Caco-2 (cell line): ENCODE data around the gene PSKH1. TPM values are rescaled to one million over a fixed set of nuclear protein-coding genes. Genes with fewer than 3 reads are reported as not detected.

ENCODE experiments used
- BruUV-seq: library from RNA; stranded (reverse); fragments of 400-500 nt; replicated peaks from 2 replicates; lab custom pipeline; 2021; lab: Mats Ljungman, UMichigan
- CTCF ChIA-PET: fragments of 300-600 bp; sonication (Branson Sonifier 250); formaldehyde crosslinking; loops from one replicate; lab custom pipeline; 2022; ENCODE audit warnings: antibody characterized with exemption; lab: Charles Lee
- POLR2A ChIA-PET: fragments of 300-600 bp; sonication (Branson Sonifier 250); formaldehyde crosslinking; loops from one replicate; lab custom pipeline; 2022; ENCODE audit warnings: antibody characterized with exemption; lab: Charles Lee
- DNase-seq, 2 experiments: peaks; one replicate each; pipeline versions ENCODE4 v3.0.0 to v3.0.0-alpha.2; 2020 to 2022
- H3K27me3 ChIP-seq: replicated peaks from 2 replicates; pipeline ENCODE4 v1.6.0; 2011; ENCODE audit warnings: low read length; ENCODE audit not compliant: control insufficient read depth, insufficient read depth
- H3K36me3 ChIP-seq: 2 replicates; pipeline ENCODE4 v1.5.1; 2011; ENCODE audit warnings: low read length; ENCODE audit not compliant: control insufficient read depth, insufficient read depth
- H3K4me1 ChIP-seq: fragments of 250-450 bp; sonication (Bioruptor Pico); 2 replicates; pipeline ENCODE4 v1.5.1; 2020; ENCODE audit warnings: mild to moderate bottlenecking
- H3K4me3 ChIP-seq: 2 replicates; pipeline ENCODE4 v1.5.1; 2011; ENCODE audit warnings: low read depth, mild to moderate bottlenecking, control low read depth, low read length
- H3K9me3 ChIP-seq: fragments of 250-450 bp; sonication (Bioruptor Pico); 2 replicates; pipeline ENCODE4 v1.5.1; 2020; ENCODE audit warnings: mild to moderate bottlenecking, moderate library complexity
- H3K27ac Mint-ChIP-seq: one replicate; pipeline ENCODE4 v1.8.0; 2022; ENCODE audit warnings: mixed read lengths; ENCODE audit not compliant: unreplicated experiment
- H3K27me3 Mint-ChIP-seq: one replicate; pipeline ENCODE4 v1.8.0; 2022; ENCODE audit warnings: mixed read lengths; ENCODE audit not compliant: insufficient read depth, unreplicated experiment
- H3K36me3 Mint-ChIP-seq: one replicate; pipeline ENCODE4 v1.8.0; 2022; ENCODE audit warnings: mild to moderate bottlenecking, mixed read lengths; ENCODE audit not compliant: insufficient read depth, unreplicated experiment
- H3K4me1 Mint-ChIP-seq: one replicate; pipeline ENCODE4 v1.8.0; 2022; ENCODE audit warnings: low read depth, mixed read lengths; ENCODE audit not compliant: unreplicated experiment
- H3K4me3 Mint-ChIP-seq: one replicate; pipeline ENCODE4 v1.8.0; 2022; ENCODE audit warnings: mild to moderate bottlenecking, moderate library complexity, mixed read lengths; ENCODE audit not compliant: unreplicated experiment
- H3K9me3 Mint-ChIP-seq: one replicate; pipeline ENCODE4 v1.8.0; 2022; ENCODE audit warnings: mixed read lengths; ENCODE audit not compliant: unreplicated experiment
- intact Hi-C: fragments of 100-400 bp; cut with micrococcal nuclease; formaldehyde crosslinking; loops from one replicate; pipeline ENCODE4 v1.10.0; 2022; ENCODE audit not compliant: unreplicated experiment
- total RNA-seq: library from RNA; stranded (reverse); gene quantifications from 2 replicates; pipeline ENCODE4 v1.2.3, GENCODE V29; 2022
- TF ChIP-seq, protein P1 (sequence below), 2 experiments: fragments of 200-600 bp in 1 of 2; IDR thresholded peaks; 1 replicate in 1 of 2; 2 replicates in 1 of 2; pipeline versions ENCODE4 v1.5.1 to v1.8.0; 2011 to 2022; ENCODE audit warnings: antibody characterized with exemption in 1 of 2, control low read depth in 1 of 2, inconsistent platforms in 1 of 2, low read depth in 1 of 2, low read length in 1 of 2, mild to moderate bottlenecking in 1 of 2, moderate library complexity in 1 of 2; ENCODE audit not compliant: insufficient read depth in 1 of 2, severe bottlenecking in 1 of 2, unreplicated experiment in 1 of 2

The PSKH1 gene
- total RNA-seq, 1 experiment from 2014 or later: 41.3 TPM

DNA sequence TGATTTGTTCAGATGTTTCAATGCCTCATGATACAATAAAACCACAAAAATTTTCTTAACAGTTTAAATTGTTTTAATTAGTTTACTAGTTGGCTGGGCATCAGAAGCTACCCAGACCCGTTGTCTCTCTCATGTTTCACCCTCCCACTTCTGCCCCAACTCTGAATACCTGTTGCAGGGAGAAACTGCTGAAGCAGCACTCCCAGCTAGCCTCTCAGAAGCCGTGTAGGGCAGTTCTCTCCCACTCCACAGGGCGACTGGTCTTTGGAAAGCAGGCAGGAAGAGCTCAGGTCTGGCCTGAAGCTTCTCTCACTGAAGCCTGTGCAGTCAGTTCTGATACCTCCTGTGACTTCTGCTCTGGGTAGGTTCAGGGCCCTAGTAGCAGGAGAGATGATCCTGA, 21.8 kb upstream of the PSKH1 start:
- POLR2A ChIA-PET: no interaction called here
- H3K27me3 ChIP-seq: no peaks in the 10 kb centered on the region
- H3K4me1 ChIP-seq: peaks cover 7% of the 10 kb centered on the region; the same call in 1 of the 2 replicates
- Mint-ChIP-seq H3K27ac (no peak overlapping the region), H3K4me3 (no peak overlapping the region), H3K4me1 (peaks cover 20% of the 10 kb centered on the region), H3K27me3 (no peaks in the 10 kb centered on the region), H3K9me3 (no peaks in the 10 kb centered on the region), H3K36me3 (peaks cover 80% of the 10 kb centered on the region)
- DNase-seq: no peak
- peaks cover 13% of the 10 kb centered on the region for H3K36me3 ChIP-seq
- intact Hi-C loops: no loop called here
- TF ChIP-seq, protein P1, sequence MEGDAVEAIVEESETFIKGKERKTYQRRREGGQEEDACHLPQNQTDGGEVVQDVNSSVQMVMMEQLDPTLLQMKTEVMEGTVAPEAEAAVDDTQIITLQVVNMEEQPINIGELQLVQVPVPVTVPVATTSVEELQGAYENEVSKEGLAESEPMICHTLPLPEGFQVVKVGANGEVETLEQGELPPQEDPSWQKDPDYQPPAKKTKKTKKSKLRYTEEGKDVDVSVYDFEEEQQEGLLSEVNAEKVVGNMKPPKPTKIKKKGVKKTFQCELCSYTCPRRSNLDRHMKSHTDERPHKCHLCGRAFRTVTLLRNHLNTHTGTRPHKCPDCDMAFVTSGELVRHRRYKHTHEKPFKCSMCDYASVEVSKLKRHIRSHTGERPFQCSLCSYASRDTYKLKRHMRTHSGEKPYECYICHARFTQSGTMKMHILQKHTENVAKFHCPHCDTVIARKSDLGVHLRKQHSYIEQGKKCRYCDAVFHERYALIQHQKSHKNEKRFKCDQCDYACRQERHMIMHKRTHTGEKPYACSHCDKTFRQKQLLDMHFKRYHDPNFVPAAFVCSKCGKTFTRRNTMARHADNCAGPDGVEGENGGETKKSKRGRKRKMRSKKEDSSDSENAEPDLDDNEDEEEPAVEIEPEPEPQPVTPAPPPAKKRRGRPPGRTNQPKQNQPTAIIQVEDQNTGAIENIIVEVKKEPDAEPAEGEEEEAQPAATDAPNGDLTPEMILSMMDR (IDR thresholded peaks at IDR 0.05; ENCODE audit: insufficient read depth in 1 of 2, low read depth in 1 of 2, low read length in 1 of 2, severe bottlenecking in 1 of 2, unreplicated experiment in 1 of 2): no peak
- no peaks in the 10 kb centered on the region for H3K9me3 ChIP-seq
- CTCF ChIA-PET: interaction anchor here (1.4 kb wide), 1 partner anchor 54 kb away, joined by 6 read pairs; no protein-coding TSS in a partner anchor
- no TSS peak for BruUV-seq
- no peak overlapping the region for H3K4me3 ChIP-seq

DNA sequence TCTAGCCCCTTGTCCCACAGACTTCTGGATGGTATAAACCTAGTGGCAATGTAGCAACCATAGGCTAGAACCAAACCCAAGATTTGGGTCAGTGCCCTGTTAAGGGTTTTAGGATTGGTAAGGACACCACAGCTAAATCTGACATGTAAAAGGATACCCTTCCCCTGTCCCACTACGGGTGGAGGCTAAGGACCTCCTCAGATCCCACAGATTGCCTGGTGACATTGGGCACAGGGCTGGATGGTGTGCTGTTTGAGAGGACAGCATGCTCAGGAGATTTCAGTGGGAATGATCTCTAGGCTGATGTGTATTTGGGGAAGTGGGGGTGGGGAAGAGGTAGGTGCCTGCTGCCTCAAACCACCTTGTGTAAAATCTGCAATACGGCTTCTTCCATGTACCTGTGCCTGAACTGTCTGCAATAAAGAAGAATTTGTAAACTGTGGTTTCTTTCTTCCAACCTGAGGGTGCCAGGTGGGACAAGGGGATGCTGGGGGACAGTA, 20.9 kb upstream of the PSKH1 start:
- Mint-ChIP-seq H3K9me3 (no peaks in the 10 kb centered on the region), H3K4me1 (peaks cover 20% of the 10 kb centered on the region), H3K27ac (peak overlapping the region; percentile 87), H3K4me3 (peak overlapping the region; percentile 90), H3K27me3 (no peaks in the 10 kb centered on the region), H3K36me3 (peaks cover 77% of the 10 kb centered on the region)
- intact Hi-C loops: loop anchor here (2.0 kb wide), 2 partner anchors 25 to 55 kb away; partner anchors contain the start of genes CENPT and NUTF2
- Histone ChIP-seq H3K9me3 (no peaks in the 10 kb centered on the region), H3K4me1 (peaks cover 7% of the 10 kb centered on the region; the same call in 1 of the 2 replicates), H3K4me3 (peak overlapping the region; percentile 93; the same call in 1 of the 2 replicates), H3K27me3 (no peaks in the 10 kb centered on the region), H3K36me3 (peaks cover 15% of the 10 kb centered on the region)
- no peak for DNase-seq
- CTCF ChIA-PET: interaction anchor here (1.4 kb wide), 1 partner anchor 55 kb away, joined by 6 read pairs; no protein-coding TSS in a partner anchor
- TF ChIP-seq, protein P1 (IDR thresholded peaks at IDR 0.05; ENCODE audit: insufficient read depth in 1 of 2, low read depth in 1 of 2, low read length in 1 of 2, severe bottlenecking in 1 of 2, unreplicated experiment in 1 of 2): no peak
- POLR2A ChIA-PET: no interaction called here
- BruUV-seq: no TSS peak

DNA sequence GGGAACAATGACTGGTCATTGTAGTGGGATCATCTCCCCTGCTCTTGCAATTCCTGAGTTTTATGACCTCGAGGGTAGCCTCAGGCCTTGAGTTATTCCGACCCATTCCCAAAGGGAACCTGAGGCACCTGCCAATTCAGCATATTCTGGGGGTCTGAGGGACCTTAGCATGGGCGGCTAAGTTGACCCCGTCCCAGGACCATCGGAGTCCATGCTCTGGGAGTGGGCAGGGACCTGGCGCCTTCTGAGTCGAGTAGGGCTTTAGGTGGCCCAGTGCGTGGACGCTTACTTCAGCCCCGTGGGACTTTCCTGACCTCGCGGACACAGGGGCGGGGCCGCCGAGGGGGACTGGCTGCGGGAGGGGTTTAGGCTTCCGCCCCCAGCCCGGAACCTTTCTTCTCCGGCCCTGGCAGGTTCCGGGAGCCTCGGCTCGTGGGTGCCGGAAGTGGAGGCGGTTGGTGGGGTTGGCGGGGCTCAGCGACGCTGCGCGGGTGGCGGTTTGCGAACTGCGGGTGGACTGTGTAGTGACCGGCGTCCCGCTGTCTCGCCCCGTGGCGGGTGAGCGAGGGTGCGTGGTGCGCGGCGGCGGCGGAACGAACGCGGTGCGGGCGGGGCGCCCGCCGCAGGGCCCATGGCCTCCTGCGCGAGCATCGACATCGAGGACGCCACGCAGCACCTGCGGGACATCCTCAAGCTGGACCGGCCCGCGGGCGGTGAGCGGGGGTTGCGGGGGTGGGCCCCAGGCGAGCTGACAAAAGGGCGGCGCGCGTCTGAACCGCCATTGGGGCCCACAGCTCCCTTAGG, 20.2 kb upstream of the PSKH1 start, which contains the start of gene EDC4:
Gene EDC4, plus strand, starts transcription at position 422 of the 804 bp plus-strand sequence. Its CDS starts 210 bp downstream, at position 632.
- peak within 1 kb of the TSS; percentile 90 for H3K4me3 Mint-ChIP-seq
- Histone ChIP-seq H3K36me3 (peaks cover 20% of the 10 kb centered on the region), H3K4me1 (peaks cover 7% of the 10 kb centered on the region; the same call in 1 of the 2 replicates), H3K4me3 (peak within 1 kb of the TSS; percentile 93), H3K9me3 (no peaks in the 10 kb centered on the region), H3K27me3 (no peaks in the 10 kb centered on the region)
- no peaks in the 10 kb centered on the region for H3K9me3 Mint-ChIP-seq
- CTCF ChIA-PET: interaction anchor here (0.6 to 2.0 kb wide), 5 partner anchors 11 to 66 kb away, joined by 3 to 20 read pairs (median 4); partner anchors contain the start of genes NRN1L, RANBP10 and TSNAXIP1
- BruUV-seq: no TSS peak
- intact Hi-C loops: loop anchor here (1.0 to 2.0 kb wide), 3 partner anchors 10 to 56 kb away; partner anchors contain the start of genes CENPT and NUTF2
- H3K4me1 Mint-ChIP-seq: peaks cover 20% of the 10 kb centered on the region
- DNase-seq: peak; percentile 87 to 91
- POLR2A ChIA-PET: interaction anchor here (0.7 to 1.0 kb wide), 2 partner anchors 28 to 150 kb away, joined by 3 to 4 read pairs; partner anchors contain the start of genes DDX28 and DUS2
- TF ChIP-seq, protein P1 (IDR thresholded peaks at IDR 0.05; ENCODE audit: insufficient read depth in 1 of 2, low read depth in 1 of 2, low read length in 1 of 2, severe bottlenecking in 1 of 2, unreplicated experiment in 1 of 2): no peak
- H3K36me3 Mint-ChIP-seq: peaks cover 77% of the 10 kb centered on the region
- H3K27ac Mint-ChIP-seq: peak within 1 kb of the TSS; percentile 87
- no peaks in the 10 kb centered on the region for H3K27me3 Mint-ChIP-seq
